HepG2 (cell line): ENCODE results near the gene GIPC2. TPM values are rescaled to one million over a fixed set of nuclear protein-coding genes. Genes with fewer than 3 reads are reported as not detected.

Experiments
- ATAC-seq: fragments of 200-7000 bp; cut with Tn5 transposase; 3 replicates; pipeline ENCODE4 v1.9.1; 2020; ENCODE audit warnings: mild to moderate bottlenecking, moderate library complexity
- BruUV-seq: library from RNA; stranded (reverse); fragments of 400-500 nt; replicated peaks from 2 replicates; lab custom pipeline; 2021; lab: Mats Ljungman, UMichigan
- CTCF ChIA-PET: fragments of 300-600 bp; formaldehyde crosslinking; extraction: SDS; loops from one replicate; lab custom pipeline; 2021; ENCODE audit warnings: low total read pairs, inconsistent platforms, low intra/inter-chr PET ratio; lab: Yijun Ruan, JAX
- POLR2A ChIA-PET: fragments of 350-600 bp; sonication (Branson Sonifier 250); formaldehyde crosslinking; loops from one replicate; lab custom pipeline; 2020; ENCODE audit warnings: antibody characterized with exemption, inconsistent platforms; lab: Yijun Ruan, JAX
- DNase-seq: peaks from one replicate; pipeline ENCODE4 v3.0.0-alpha.2; 2015; ENCODE audit warnings: low spot score
- FAIRE-seq: peaks from 3 replicates; lab custom pipeline; 2011; peaks lifted over from hg19 to GRCh38; lab: Jason Lieb, UNC
- H2AFZ ChIP-seq: one replicate; pipeline ENCODE4 v1.6.1; 2011; ENCODE audit warnings: low read length, inconsistent platforms
- H3K27ac ChIP-seq: fragments of 300-600 bp; 3 replicates; pipeline ENCODE4 v1.8.0; 2011; ENCODE audit warnings: mixed run types, mild to moderate bottlenecking, mixed read lengths, low read length, inconsistent platforms; ENCODE audit not compliant: insufficient read depth; ENCODE audit errors: extremely low read length
- H3K27me3 ChIP-seq, 2 experiments: fragments of 200-600 bp in 1 of 2; 2 replicates in 1 of 2; 3 replicates in 1 of 2; pipeline versions ENCODE4 v1.6.0 to v1.8.0; 2011; ENCODE audit warnings: low read length in 2 of 2, mild to moderate bottlenecking in 2 of 2, moderate library complexity in 2 of 2, inconsistent platforms in 1 of 2; ENCODE audit not compliant: insufficient read depth in 2 of 2, control insufficient read depth in 1 of 2
- H3K36me3 ChIP-seq, 2 experiments: fragments of 200-600 bp in 1 of 2; replicated peaks in 1 of 2; 2 replicates in 1 of 2; 3 replicates in 1 of 2; pipeline versions ENCODE4 v1.5.1 to v1.8.0; 2011; ENCODE audit warnings: low read length in 2 of 2, inconsistent platforms in 1 of 2; ENCODE audit not compliant: insufficient read depth in 2 of 2, control insufficient read depth in 1 of 2
- H3K4me1 ChIP-seq: 2 replicates; pipeline ENCODE4 v1.5.1; 2012; ENCODE audit warnings: low read length, inconsistent platforms; ENCODE audit not compliant: insufficient read depth
- H3K4me2 ChIP-seq: 2 replicates; pipeline ENCODE4 v1.6.0; 2011; ENCODE audit warnings: low read depth, low read length, inconsistent platforms
- H3K4me3 ChIP-seq, 3 experiments: fragments of 200-600 bp in 1 of 3; sonication (generic), shearing (Covaris generic) in 1 of 3; replicated peaks in 1 of 3; 2 replicates each; pipeline ENCODE4 v1.5.1; 2011 to 2016; ENCODE audit warnings: low read length in 3 of 3, inconsistent platforms in 2 of 3, low read depth in 2 of 3, mild to moderate bottlenecking in 2 of 3, control low read depth in 1 of 3, mixed read lengths in 1 of 3; ENCODE audit not compliant: insufficient read depth in 1 of 3
- H3K79me2 ChIP-seq: one replicate; pipeline ENCODE4 v1.6.1; 2011; ENCODE audit warnings: low read length, inconsistent platforms; ENCODE audit not compliant: insufficient read depth
- H3K9ac ChIP-seq: 2 replicates; pipeline ENCODE4 v1.6.0; 2011; ENCODE audit warnings: mild to moderate bottlenecking, low read depth, low read length, inconsistent platforms; ENCODE audit not compliant: insufficient read depth
- H3K9me3 ChIP-seq: 2 replicates; pipeline ENCODE4 v1.5.1; 2012; ENCODE audit warnings: mild to moderate bottlenecking, low read length
- H4K20me1 ChIP-seq: 2 replicates; pipeline ENCODE4 v1.6.0; 2011; ENCODE audit warnings: inconsistent platforms, mild to moderate bottlenecking, low read length, moderate library complexity; ENCODE audit not compliant: insufficient read depth
- DR1 ChIP-seq: sonication (generic); formaldehyde crosslinking; IDR thresholded peaks from 2 replicates; pipeline ENCODE4 v1.8.0; 2021; ENCODE audit warnings: mild to moderate bottlenecking, missing genetic modification reagents, inconsistent platforms
- GTF3A ChIP-seq: sonication (generic); formaldehyde crosslinking; conservative IDR thresholded peaks from 2 replicates; pipeline ENCODE4 v1.4.0; 2020; ENCODE audit warnings: mild to moderate bottlenecking, missing genetic modification reagents
- LRRFIP1 ChIP-seq: sonication (generic); formaldehyde crosslinking; conservative IDR thresholded peaks from 2 replicates; pipeline ENCODE4 v1.4.0; 2020; ENCODE audit warnings: missing genetic modification reagents
- MAF1 ChIP-seq: sonication (generic); formaldehyde crosslinking; IDR thresholded peaks from 2 replicates; pipeline ENCODE4 v1.5.0; 2020; ENCODE audit warnings: missing genetic modification reagents, borderline replicate concordance
- NFKBIZ ChIP-seq: IDR thresholded peaks from 2 replicates; pipeline ENCODE4 v1.6.1; 2018; ENCODE audit warnings: missing genetic modification reagents, missing compliant biosample characterization
- SOX13 ChIP-seq, 3 experiments: fragments of 450-650 bp in 1 of 3; sonication (generic) in 1 of 3; formaldehyde crosslinking in 1 of 3; IDR thresholded peaks in 2 of 3; conservative IDR thresholded peaks in 1 of 3; 2 replicates each; pipeline versions ENCODE4 v1.5.0 to v1.6.1; 2016 to 2020; ENCODE audit warnings: antibody characterized with exemption in 1 of 3, mild to moderate bottlenecking in 1 of 3, missing compliant biosample characterization in 1 of 3, missing genetic modification reagents in 1 of 3, moderate library complexity in 1 of 3
- TARDBP ChIP-seq: sonication (generic); formaldehyde crosslinking; IDR thresholded peaks from 2 replicates; pipeline ENCODE4 v1.8.0; 2022; ENCODE audit warnings: mild to moderate bottlenecking, missing genetic modification reagents
- ZNF432 ChIP-seq: sonication (generic); formaldehyde crosslinking; IDR thresholded peaks from 2 replicates; pipeline ENCODE4 v1.5.0; 2020; ENCODE audit warnings: missing genetic modification reagents, mild to moderate bottlenecking, borderline replicate concordance
- ZNF597 ChIP-seq: sonication (generic); formaldehyde crosslinking; IDR thresholded peaks from 2 replicates; pipeline ENCODE4 v1.5.0; 2020; ENCODE audit warnings: missing genetic modification reagents
- in situ Hi-C: cut with HindIII; loops from 2 replicates; pipeline ENCODE4 v1.10.0; 2017; ENCODE audit warnings: low pct_unique_long_range_greater_than_20kb; ENCODE audit not compliant: extremely low pct_ligation_motif_present
- intact Hi-C: fragments of 100-400 bp; cut with micrococcal nuclease; formaldehyde crosslinking; loops from one replicate; pipeline ENCODE4 v1.10.0; 2022; ENCODE audit not compliant: unreplicated experiment
- polyA plus RNA-seq, 8 experiments: library from polyadenylated mRNA; depleted of rRNA in 3 of 8; stranded (reverse) in 7 of 8; unstranded in 1 of 8; fragments of >200 nt; fragmentation: Illumina TruSeq in 4 of 8; extraction: Trizol in 4 of 8; gene quantifications; 2 replicates each; pipeline versions ENCODE4 v1.2.1 to v1.2.3, GENCODE V29; 2011 to 2016; ENCODE audit warnings: low read depth in 4 of 8, missing spikeins in 1 of 8, mixed read lengths in 1 of 8; ENCODE audit not compliant: insufficient read depth in 1 of 8
- total RNA-seq, 5 experiments: library from RNA; depleted of rRNA; stranded (reverse); fragments of >200 nt; fragmentation: Illumina TruSeq; extraction: Trizol; gene quantifications; 2 replicates each; pipeline ENCODE4 v1.2.3, GENCODE V29; 2016; ENCODE audit warnings: low read depth in 1 of 5
- TF ChIP-seq, protein P1 (sequence below): sonication (generic); formaldehyde crosslinking; IDR thresholded peaks from 2 replicates; pipeline ENCODE4 v1.5.1; 2020; ENCODE audit warnings: missing genetic modification reagents, mild to moderate bottlenecking, borderline replicate concordance

The GIPC2 gene
- total and polyA plus RNA-seq, 2 of the 13 experiments (the other 11 are each of a cell fraction or from before 2014, with no cell fraction given), result 6.1 to 21.6 TPM

- no peaks in the 10 kb centered on the region for H3K4me1 ChIP-seq
- TF ChIP-seq GTF3A (CRISPR knock-in tag) (no peak), ZNF432 (CRISPR knock-in tag) (no peak), NFKBIZ (no peak), SOX13 (IDR thresholded peaks at IDR 0.05) (no peak), SOX13 (CRISPR knock-in tag; conservative IDR thresholded peaks at IDR 0.05 in 1 of 2, IDR thresholded peaks at IDR 0.05 in 1 of 2) (no peak), ZNF597 (no peak), MAF1 (CRISPR knock-in tag) (no peak), TARDBP (CRISPR knock-in tag) (no peak), LRRFIP1 (CRISPR knock-in tag) (no peak), DR1 (CRISPR knock-in tag) (no peak)
- TF ChIP-seq, protein P1, sequence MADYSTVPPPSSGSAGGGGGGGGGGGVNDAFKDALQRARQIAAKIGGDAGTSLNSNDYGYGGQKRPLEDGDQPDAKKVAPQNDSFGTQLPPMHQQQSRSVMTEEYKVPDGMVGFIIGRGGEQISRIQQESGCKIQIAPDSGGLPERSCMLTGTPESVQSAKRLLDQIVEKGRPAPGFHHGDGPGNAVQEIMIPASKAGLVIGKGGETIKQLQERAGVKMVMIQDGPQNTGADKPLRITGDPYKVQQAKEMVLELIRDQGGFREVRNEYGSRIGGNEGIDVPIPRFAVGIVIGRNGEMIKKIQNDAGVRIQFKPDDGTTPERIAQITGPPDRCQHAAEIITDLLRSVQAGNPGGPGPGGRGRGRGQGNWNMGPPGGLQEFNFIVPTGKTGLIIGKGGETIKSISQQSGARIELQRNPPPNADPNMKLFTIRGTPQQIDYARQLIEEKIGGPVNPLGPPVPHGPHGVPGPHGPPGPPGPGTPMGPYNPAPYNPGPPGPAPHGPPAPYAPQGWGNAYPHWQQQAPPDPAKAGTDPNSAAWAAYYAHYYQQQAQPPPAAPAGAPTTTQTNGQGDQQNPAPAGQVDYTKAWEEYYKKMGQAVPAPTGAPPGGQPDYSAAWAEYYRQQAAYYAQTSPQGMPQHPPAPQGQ (CRISPR knock-in tag), result no peak
- DNase-seq (no peak), FAIRE-seq (no peak), ATAC-seq (no peak)
- no peaks in the 10 kb centered on the region; a peak in 1 of 5 replicates for H3K36me3 ChIP-seq
- no peaks in the 10 kb centered on the region for H4K20me1 ChIP-seq
- no peak overlapping the region for H3K4me2 ChIP-seq
- H2AFZ ChIP-seq, result no peak overlapping the region
- intact Hi-C loops, result no loop called here
- no peak overlapping the region for H3K9ac ChIP-seq
- ChIA-PET POLR2A (no interaction called here), CTCF (no interaction called here)
- in situ Hi-C loops, result no loop called here
- H3K4me3 ChIP-seq, result no peak overlapping the region
- no peaks in the 10 kb centered on the region for H3K9me3 ChIP-seq
- no peaks in the 10 kb centered on the region for H3K79me2 ChIP-seq
- no peak overlapping the region for H3K27ac ChIP-seq
- H3K27me3 ChIP-seq, result no peaks in the 10 kb centered on the region
- BruUV-seq, result no TSS peak
Measured at GRCh38 chr1:78096017-78096416, 50.3 kb downstream of the GIPC2 start.
